IPS-11a (cell line): Measurements from ENCODE around the gene GALNT2.

Experiments
- H3K4me3 ChIP-seq: one replicate; pipeline ENCODE4 v1.5.1; 2013; ENCODE audit warnings: low read depth, low read length, control low read depth

GALNT2 gene

DNA sequence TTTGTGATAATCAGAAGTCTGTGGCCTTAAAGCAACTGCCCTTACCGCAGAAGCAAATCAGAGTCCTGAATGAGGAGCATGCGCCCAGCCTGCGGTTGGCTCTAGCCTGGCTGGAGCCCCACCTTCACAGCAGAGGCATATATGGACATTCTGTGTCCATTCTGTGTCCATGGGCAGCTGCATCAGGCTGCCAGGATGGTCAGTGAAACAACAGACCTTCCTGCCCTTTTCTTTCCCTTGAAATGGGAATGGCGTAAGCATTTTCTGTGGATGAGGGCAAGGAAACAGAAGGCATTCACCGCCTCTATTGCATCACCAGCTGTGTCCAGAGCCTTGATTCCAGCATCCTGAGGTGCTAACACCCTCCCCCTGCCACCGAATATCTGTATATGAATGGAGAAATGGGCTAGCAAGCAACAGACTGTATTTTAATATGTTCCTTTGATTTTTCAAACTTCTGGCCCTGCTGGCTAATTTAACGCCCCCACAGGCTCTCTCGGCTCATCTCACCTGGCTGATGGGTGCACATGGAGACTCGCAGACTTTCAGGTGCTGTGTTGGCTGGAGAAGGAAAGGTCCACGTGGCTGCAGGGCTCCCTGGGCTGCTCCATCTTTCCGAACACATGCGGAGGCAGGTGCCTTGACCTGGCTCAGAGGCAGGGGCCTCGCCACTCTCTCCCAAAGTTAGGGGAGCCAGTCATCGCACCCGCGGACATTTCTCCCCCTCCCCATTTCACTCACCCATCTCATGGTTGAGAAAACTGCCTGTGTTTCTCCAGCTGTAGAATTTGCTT lies 159.2 kb downstream of the GALNT2 start:
- H3K4me3 ChIP-seq: no peak overlapping the region

DNA sequence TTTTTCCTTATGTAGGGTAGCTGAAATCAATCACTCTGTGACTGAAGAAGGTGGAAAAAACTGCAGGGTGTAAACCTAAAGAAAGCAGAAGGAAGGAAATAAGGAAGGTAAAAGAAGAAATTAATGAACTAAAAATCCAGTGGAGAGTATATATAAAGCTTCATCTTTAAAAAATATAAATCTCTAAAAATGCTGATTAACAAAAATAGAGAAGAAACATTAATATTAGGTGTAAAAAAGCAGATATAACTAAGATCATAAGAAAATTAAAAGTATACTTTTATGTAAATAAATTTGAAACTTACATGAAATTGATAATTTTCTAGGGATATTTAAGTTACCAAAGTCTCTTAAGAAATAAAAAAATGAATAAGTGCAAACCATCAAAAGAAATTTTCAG lies 159.8 kb downstream of the GALNT2 start:
- no peak overlapping the region for H3K4me3 ChIP-seq

DNA sequence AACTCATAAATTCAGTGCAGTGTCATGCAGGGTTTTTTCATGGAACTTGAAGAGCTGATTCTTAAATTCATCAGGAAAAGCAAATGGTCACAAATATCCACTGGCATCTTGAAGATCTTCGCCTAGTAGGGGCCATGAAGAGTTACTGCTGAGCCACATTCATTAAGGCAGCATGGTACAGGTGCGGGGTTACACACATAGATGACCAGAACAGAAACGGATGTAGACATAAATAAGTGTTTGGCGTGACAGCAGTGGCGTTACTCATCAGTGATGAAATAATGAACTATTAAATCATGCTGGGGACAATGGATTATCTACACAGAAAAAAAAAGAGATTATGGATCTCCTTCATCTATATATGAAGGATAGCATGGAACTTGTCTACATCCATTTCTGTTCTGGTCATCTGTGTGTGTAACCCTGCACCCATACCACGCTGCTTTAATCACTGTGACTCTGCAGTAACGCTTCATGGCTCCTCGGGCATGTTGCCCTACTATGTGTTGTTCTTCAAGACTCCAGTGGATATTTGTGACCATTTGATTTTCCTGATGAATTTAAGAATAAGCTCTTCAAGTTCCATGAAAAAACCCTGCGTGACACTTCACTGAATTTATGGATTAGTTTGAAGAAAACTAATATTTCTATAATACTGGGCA lies 161.3 kb downstream of the GALNT2 start:
- no peak overlapping the region for H3K4me3 ChIP-seq

DNA sequence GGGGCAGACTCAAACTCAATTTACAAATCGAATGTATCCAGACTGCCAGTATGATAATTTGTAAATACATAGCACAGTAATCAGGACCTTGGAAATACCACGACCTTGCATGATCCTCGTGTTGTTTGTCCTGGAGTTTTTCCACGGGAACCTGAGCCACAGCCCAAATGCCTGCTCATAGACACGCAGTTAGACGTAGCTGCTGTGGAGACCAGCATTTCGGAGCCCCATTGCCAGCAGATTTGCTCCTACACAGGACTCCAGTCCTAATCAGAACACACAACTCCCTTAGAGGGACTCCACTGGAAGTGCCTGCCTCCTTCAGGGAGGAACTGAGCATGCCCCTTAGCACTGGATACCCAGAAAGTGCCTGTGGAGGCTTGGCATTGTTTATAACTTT lies 163.2 kb downstream of the GALNT2 start:
- H3K4me3 ChIP-seq: no peak overlapping the region

DNA sequence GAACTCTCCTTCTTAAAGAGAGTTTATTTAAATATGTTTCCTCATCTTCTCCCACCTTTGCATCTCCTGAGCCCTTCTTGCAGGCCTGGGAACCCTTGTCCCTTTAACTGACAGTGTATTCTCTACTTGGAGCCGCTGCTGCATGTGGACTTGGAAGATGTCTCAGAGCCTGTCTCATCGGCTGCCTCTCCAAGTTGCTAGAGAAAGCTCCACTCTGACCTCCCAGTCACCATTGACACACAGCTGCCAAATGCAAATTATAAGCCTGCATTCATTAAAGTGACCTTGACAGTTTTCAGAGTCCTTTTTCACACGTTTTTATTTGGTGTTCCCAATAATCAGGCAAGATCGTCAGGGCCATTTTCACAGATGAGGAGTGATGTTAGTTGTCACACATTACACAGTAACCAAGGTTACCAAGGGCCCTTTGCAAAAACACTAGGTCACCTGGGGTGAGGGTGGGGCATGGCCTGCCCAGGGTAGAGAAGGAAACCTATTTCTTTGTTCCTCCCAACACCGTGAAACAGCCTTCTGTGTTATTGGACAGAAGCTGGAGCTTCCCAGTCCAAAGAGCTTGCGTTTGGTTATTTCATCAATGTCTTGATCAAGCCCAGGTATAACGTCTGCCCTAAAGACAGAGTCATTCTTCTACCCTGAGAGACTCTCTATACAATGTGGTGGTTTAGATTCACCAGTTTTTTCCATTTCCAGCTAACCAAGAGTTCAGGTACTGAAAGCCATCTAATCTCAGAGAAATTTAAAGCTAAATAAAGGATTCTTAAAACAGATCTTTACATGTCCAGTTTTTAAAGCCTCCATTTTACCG lies 164.1 kb downstream of the GALNT2 start:
- no peak overlapping the region for H3K4me3 ChIP-seq

DNA sequence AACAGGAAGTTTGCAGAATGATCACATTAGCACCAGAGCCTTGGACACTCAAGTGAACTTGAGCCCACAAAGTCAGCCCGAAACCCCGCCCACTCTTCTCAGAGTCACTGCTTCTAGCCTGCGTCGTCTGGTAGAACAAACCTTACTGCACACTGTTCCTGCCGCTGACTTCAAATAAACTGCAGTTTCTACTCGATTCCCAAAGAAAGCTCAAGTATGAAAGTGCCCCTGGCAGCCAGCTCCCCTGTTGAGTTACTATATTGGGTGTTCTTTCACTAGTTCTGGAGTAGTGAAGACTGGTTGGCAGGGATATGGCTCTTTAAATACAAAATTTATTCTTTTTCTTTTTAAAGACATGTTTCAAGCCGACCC lies 164.7 kb downstream of the GALNT2 start:
- no peak overlapping the region for H3K4me3 ChIP-seq

DNA sequence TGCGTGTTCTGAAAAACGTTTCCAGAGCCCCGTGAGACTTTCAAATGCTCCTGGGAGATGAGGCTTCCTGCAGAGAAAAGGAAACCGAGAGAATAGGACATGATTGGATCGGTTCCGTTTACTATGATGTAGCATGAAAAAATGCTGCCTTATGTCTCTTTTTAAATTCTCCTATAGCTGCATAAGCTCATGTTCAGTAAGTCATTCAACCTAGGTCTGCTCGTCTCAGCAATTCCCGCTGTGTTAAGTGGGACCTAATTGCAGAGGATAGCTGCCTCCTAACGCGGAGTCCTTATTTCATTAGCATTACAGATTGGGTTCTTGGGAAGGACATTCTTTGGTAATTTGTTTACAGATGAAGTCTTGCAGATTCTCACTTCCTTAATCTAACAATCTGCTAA lies 165.3 kb downstream of the GALNT2 start:
- H3K4me3 ChIP-seq: no peak overlapping the region

DNA sequence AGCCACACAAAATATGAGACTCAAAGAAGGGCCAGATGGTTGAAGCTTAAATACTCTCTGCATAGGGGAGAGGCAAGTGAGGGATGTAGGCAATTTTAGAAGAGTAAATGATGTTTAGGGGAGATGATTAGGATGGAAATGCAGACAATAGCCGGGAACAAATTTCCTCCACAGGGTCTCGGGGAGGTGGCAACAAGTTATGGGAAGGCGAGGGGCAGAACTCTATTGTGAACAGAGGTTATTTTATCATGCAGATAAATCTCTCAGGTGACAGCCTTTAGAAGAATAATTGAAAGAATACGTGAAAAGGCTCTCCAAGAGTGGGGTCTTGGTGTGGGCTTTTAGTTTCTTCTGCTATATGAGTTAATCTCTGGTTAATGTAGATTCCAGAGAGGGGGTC lies 166.7 kb downstream of the GALNT2 start:
- H3K4me3 ChIP-seq: no peak overlapping the region

DNA sequence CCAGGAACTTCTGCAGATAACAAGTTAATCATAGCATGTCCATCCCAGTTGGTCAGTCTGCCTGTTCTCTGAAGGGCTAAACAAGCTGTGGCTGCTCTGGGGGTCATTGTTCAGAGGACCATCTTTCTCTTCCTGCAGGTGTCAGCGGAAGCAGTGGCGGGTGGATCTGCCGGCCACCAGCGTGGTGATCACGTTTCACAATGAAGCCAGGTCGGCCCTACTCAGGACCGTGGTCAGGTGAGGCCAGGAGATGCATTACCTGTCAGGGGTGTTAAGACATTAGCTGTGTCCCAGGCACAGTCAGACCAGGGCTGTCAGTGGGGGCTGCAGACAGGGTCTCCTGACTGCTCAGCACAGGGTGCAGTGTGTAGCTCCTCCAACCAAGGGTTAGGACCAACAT lies 168.8 kb downstream of the GALNT2 start:
- no peak overlapping the region for H3K4me3 ChIP-seq

DNA sequence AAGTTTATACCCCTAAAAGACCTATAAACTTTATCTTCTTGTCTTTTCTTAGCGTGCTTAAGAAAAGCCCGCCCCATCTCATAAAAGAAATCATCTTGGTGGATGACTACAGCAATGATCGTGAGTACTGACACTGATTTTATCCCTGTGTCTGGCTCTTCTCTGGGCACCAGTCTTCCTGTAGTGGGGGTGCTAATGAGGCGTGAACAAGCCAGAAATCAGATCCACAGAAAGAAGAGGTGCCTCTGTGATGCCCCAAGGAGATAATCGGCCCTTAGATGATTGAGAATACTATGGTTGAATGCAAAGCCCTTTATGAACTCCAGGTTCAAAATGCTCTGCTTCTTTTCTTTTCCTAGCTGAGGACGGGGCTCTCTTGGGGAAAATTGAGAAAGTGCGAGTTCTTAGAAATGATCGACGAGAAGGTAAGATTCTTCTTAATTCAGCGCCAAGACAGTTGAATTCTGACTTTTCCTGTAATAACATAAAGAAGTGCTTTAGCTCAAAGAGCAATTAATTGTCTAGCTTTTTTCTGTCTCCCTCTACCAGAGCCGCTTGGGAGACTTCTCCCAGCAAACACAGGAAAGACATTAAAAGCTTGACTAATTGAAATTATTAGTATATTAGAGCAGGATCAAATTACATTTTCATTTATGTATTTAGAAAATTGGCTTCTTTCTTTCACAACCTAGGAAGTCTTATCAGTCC lies 169.4 kb downstream of the GALNT2 start:
- H3K4me3 ChIP-seq: no peak overlapping the region

DNA sequence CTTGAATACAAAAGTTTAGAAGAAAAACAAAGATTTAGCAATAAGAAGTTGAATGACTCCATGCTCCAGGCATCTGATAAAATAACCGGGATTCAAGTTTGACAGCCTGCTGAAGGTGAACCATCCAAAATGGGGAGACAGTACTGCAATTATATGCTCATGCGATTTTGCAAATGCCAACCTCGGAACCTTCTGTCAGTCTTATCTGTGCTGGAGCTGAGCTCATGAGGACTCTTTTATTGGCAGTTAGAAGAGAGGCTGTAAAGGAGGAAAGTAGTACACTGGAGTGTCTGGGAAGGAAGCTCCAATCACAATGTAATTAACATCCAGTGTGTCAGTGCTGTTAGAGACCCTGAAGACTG lies 170.0 kb downstream of the GALNT2 start:
- no peak overlapping the region for H3K4me3 ChIP-seq

DNA sequence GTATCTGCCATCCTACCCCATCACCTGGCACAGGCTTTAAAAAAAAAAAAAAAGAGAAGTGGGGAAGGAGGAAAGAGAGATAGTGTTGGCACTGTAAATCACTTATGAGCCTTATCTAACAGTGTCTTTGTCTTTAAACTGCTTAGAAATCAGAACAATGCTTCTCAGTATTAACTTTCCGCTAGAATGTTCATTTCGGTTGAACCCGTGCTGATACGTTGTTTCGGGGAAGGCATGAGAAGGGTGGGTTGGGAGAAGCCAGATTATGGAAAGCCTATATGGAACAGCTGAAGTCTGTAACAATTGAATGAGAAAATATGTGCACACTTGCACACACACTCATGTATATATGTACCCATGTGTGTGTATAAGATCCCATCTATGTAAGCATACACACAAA lies 170.8 kb downstream of the GALNT2 start:
- H3K4me3 ChIP-seq: no peak overlapping the region

DNA sequence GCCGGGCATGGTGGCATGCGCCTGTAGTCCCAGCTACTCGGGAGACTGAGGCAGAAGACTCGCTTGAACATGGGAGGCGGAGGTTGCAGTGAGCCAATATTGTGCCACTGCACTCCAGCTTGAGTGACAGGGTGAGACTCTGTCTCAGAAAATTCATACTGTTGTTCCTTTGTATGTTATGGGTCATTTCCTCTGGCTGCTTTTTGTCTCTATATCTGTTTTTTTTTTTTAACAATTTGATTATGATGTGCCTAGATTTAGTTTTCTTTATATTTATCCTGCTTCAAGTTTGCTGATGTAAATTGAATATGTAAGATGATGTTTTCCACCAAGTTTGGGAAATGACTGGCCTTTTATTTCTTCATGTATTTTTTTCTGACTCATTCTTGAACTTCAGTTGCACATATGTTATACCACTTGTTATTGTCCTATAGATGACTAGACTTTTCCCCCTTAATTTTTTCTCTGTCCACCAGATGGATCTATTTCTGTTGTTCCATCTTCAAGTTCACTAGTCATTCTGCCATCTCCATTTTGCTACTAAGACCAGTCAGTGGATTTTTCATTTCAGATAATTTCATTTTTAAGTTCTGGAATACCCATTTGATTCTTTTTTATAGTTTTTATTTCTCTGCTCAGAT lies 173.5 kb downstream of the GALNT2 start:
- no peak overlapping the region for H3K4me3 ChIP-seq

DNA sequence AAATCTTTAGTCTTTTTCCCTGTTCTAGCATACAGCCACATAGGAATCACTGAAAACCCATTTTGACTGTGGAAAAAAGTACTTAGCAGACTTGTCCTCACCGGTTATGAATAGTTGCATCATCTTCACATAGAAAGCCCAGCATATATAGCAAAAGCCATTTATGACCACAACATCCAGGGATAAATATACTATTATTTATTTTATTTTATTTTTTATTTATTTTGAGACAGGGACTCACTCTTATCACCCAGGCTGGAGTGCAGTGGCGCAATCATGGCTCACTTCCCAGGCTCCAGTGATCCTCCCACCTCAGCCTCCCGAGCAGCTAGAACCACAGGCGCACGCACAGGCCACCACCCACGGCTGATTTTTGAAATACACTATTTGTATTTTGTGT lies 175.3 kb downstream of the GALNT2 start:
- H3K4me3 ChIP-seq: no peak overlapping the region

DNA sequence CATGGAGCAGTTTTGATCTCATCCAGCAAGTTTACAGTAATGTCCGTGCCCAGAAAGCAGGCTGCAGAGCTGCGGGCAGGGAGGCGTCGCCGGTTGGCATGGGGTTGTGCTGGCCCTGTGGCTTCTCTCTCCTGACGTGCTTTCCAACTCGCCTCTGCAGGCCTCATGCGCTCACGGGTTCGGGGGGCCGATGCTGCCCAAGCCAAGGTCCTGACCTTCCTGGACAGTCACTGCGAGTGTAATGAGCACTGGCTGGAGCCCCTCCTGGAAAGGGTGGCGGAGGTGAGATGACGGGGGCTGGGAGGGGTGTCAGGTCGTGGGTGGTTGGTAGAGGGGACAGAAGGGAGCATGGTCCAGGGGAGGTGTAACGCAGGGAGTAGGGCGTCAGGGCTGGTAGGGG lies 176.1 kb downstream of the GALNT2 start:
- no peak overlapping the region for H3K4me3 ChIP-seq

DNA sequence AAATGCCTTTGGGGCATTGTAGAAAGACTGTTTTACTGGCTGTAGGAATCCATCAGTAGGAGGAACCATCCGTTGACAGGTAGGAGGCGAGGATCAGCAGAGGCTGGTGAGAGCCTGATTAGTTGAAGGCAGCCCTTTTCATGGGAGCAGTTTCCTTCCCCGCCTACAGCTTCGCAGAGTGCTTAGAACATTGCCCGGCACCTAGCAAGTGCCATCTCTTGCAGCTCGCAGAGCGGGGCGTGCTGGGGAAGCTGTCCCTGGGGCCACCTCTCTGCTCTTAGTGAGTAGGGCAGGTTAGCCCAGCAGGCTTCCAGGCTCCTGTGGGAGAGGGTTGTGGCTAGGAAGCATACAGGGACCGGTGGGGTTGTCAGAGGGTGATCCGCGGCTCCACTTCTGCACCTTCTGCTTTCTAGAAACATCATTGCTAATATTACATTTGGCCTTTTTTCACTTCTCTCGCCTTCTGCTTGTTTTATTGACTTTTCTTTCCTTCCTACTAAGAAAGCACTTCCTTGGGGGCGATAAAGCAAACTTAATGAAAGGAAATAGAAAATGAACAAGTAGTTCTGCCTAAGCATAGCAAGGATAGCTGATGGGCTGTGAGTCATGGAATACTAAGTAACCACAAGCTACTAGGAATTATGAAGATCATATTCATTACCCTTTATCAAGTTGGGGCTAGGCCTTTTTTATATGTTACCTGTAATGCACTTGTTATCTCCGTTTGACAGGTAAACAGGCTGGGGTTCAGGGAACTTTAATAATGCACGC lies 176.7 kb downstream of the GALNT2 start:
- no peak overlapping the region for H3K4me3 ChIP-seq

DNA sequence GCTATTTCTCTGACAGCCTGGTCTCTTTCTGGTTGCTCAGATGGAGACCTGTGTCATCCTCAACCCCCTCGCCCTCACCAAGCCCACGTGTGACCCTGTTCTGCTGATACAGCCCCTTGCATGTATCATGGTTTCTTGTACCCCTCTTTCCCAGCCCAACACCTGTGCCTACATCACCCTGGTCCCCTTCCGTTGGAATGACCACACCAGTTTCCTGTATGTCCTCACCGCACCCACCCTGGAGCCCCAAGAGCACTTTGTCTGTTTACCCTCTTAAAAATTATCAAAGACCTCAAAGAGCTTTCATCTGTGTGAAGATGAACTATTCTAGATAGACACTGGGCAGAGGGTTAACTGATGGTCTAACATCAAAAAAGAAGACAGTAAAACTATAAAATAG lies 179.5 kb downstream of the GALNT2 start:
- H3K4me3 ChIP-seq: no peak overlapping the region

DNA sequence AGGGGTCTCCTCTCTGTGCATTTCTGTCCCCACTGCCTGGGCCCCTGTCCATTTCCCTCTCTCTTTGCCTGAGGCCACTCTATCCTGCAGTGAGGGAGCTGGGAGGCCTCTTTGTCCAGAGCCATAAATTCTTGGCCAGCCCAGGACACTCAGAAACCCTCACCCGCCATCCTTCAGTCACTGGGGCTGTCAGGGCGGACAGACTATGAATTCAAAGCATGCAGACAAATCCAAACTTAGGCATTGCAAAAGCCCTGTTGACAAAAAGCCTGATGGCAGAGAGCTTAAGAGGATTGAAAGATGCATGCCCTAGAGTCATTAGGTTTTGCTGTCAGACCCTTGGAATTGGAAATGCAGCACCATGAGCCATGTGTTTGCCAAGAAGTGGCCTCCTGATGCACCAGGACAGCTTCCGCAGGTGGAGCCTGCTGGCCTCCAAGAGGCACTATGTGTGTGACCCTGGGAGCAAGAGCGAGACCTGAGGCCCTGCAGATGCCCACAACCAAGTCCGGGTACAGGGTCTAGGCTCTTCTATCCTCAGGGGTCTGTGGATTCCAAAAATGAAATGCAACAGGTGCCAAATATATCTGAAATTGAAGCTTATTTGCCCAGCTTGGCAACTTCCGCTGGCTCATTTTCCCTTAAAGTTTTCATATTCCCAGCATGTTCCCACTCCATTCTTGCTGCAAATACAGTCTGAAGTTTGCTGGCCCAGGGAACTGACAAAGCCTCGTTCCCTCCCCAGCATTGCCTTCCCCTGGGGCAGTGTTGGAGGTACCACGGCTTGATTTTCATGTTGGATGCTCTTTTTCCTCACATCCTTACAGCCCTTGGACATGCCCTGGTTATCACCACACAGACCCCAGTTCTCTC lies 181.2 kb downstream of the GALNT2 start:
- no peak overlapping the region for H3K4me3 ChIP-seq

DNA sequence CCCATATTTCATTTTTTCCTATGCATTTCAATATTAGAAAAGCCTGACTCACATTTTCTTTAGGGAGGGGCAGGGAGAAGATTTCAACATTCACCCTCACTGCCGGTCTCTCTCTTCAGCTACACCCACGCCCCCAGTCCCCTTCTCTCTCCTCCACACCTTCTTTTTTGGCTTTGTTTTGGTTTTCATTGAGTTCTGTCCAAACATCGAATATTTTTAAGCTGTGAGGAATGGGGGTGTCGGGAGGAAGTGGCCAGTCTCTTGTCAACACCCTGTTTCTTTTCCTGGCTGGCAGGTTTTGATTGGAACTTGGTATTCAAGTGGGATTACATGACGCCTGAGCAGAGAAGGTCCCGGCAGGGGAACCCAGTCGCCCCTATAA lies 181.8 kb downstream of the GALNT2 start:
- H3K4me3 ChIP-seq: no peak overlapping the region
